HepG2 (cell line): ENCODE measurements around the gene PAPPA.

Experiments
- ATF7-NPFF ChIP-seq: sonication (generic); formaldehyde crosslinking; IDR thresholded peaks from 2 replicates; pipeline ENCODE4 v1.8.1; 2023; ENCODE audit warnings: mild to moderate bottlenecking, low read depth, missing genetic modification reagents, moderate library complexity
- POLR2AphosphoS5 ChIP-seq: IDR thresholded peaks from 2 replicates; pipeline ENCODE4 v1.6.1; 2012; ENCODE audit warnings: low read depth, low read length
- SP1 ChIP-seq, 2 experiments: fragments of 450-650 bp in 1 of 2; sonication (generic) in 1 of 2; formaldehyde crosslinking in 1 of 2; IDR thresholded peaks; 2 replicates each; pipeline versions ENCODE4 v1.4.0 to v1.6.1; 2016 to 2020; ENCODE audit warnings: missing genetic modification reagents in 1 of 2
- TF ChIP-seq, protein P1 (sequence below): sonication (generic); formaldehyde crosslinking; IDR thresholded peaks from 2 replicates; pipeline ENCODE4 v1.5.0; 2020; ENCODE audit warnings: mild to moderate bottlenecking, missing genetic modification reagents, moderate library complexity
- TF ChIP-seq, protein P2 (sequence below): sonication (generic); formaldehyde crosslinking; IDR thresholded peaks from 2 replicates; pipeline ENCODE4 v1.8.1; 2023; ENCODE audit warnings: mild to moderate bottlenecking, missing genetic modification reagents, borderline replicate concordance
- TF ChIP-seq, protein P3 (sequence below): sonication (generic); formaldehyde crosslinking; IDR thresholded peaks from 2 replicates; pipeline ENCODE4 v1.8.0; 2022; ENCODE audit warnings: mild to moderate bottlenecking, missing genetic modification reagents, moderate library complexity
- TF ChIP-seq, protein P4 (sequence below): sonication (generic); formaldehyde crosslinking; IDR thresholded peaks from 2 replicates; pipeline ENCODE4 v1.5.1; 2020; ENCODE audit warnings: mild to moderate bottlenecking, moderate library complexity, missing genetic modification reagents

DNA sequence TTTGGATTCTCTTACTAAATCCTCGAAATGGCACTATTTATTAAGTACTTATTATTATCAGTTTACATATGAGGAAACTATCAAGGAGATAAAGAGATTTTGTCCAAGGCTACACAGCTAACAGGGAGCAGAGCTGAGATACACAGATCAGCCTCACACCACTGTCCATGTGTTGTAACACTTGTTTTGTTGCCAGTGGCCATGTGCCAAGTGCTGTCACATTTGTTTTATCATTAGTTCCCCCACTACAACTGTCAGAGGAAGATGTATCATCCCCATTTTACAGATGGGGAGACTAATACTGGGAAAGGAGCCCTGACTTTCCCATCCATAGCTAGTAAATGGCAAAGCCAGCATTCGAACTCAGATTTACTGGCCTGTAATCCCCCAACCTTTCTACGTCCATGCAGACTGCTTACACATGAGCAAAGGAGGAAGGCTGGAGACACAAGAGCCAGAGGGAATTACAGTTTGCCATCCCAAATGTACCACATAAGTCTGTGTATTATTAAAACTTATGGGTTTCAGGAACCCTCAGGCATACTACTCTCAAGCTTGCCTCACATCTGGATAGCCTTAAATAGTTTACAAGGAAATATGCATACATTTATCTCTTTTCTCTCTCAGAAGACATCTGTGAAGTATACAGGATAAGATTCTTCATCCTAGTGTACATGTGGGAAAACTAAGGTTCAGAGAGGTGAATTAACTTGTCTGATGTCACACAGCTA lies 25.1 kb downstream of the PAPPA start:
- TF ChIP-seq ATF7-NPFF (CRISPR knock-in tag) (no peak), POLR2AphosphoS5 (no peak), SP1 (IDR thresholded peaks at IDR 0.05) (no peak), SP1 (CRISPR knock-in tag; IDR thresholded peaks at IDR 0.05) (no peak)
- TF ChIP-seq, protein P1, sequence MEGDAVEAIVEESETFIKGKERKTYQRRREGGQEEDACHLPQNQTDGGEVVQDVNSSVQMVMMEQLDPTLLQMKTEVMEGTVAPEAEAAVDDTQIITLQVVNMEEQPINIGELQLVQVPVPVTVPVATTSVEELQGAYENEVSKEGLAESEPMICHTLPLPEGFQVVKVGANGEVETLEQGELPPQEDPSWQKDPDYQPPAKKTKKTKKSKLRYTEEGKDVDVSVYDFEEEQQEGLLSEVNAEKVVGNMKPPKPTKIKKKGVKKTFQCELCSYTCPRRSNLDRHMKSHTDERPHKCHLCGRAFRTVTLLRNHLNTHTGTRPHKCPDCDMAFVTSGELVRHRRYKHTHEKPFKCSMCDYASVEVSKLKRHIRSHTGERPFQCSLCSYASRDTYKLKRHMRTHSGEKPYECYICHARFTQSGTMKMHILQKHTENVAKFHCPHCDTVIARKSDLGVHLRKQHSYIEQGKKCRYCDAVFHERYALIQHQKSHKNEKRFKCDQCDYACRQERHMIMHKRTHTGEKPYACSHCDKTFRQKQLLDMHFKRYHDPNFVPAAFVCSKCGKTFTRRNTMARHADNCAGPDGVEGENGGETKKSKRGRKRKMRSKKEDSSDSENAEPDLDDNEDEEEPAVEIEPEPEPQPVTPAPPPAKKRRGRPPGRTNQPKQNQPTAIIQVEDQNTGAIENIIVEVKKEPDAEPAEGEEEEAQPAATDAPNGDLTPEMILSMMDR (CRISPR knock-in tag) = no peak
- TF ChIP-seq, protein P2, sequence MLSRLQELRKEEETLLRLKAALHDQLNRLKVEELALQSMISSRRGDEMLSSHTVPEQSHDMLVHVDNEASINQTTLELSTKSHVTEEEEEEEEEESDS (CRISPR knock-in tag) = no peak
- TF ChIP-seq, protein P3, sequence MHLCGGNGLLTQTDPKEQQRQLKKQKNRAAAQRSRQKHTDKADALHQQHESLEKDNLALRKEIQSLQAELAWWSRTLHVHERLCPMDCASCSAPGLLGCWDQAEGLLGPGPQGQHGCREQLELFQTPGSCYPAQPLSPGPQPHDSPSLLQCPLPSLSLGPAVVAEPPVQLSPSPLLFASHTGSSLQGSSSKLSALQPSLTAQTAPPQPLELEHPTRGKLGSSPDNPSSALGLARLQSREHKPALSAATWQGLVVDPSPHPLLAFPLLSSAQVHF = no peak
- TF ChIP-seq, protein P4, sequence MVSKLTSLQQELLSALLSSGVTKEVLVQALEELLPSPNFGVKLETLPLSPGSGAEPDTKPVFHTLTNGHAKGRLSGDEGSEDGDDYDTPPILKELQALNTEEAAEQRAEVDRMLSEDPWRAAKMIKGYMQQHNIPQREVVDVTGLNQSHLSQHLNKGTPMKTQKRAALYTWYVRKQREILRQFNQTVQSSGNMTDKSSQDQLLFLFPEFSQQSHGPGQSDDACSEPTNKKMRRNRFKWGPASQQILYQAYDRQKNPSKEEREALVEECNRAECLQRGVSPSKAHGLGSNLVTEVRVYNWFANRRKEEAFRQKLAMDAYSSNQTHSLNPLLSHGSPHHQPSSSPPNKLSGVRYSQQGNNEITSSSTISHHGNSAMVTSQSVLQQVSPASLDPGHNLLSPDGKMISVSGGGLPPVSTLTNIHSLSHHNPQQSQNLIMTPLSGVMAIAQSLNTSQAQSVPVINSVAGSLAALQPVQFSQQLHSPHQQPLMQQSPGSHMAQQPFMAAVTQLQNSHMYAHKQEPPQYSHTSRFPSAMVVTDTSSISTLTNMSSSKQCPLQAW (CRISPR knock-in tag) = no peak
